PC-9 (cell line): Measurements from ENCODE around the gene PHACTR1. TPM values are rescaled to one million over a fixed set of nuclear protein-coding genes. Genes with fewer than 3 reads are reported as not detected.
"Not testable (repeated sequence)": the region's sequence is repeated elsewhere in the genome, so short reads cannot be mapped to it uniquely, and the experiment has no call there.

Source experiments
- BruUV-seq: library from RNA; stranded (reverse); fragments of 400-500 nt; replicated peaks from 2 replicates; lab custom pipeline; 2021; lab: Mats Ljungman, UMichigan
- CTCF ChIA-PET: fragments of 300-600 bp; sonication (Branson Sonifier 250); formaldehyde crosslinking; loops from one replicate; lab custom pipeline; 2022; ENCODE audit warnings: antibody characterized with exemption; lab: Charles Lee
- POLR2A ChIA-PET: fragments of 300-600 bp; sonication (Branson Sonifier 250); formaldehyde crosslinking; loops from one replicate; lab custom pipeline; 2022; ENCODE audit warnings: antibody characterized with exemption; ENCODE audit not compliant: unreplicated experiment; lab: Charles Lee
- DNase-seq, 2 experiments: peaks; one replicate each; pipeline versions ENCODE4 v3.0.0 to v3.0.0-alpha.2; 2015 to 2022; ENCODE audit warnings: mixed read lengths in 1 of 2
- H2AFZ ChIP-seq: fragments of 200-600 bp; sonication (generic); 2 replicates; pipeline ENCODE4 v1.8.1; 2017; ENCODE audit warnings: antibody characterized with exemption
- H3F3A ChIP-seq: fragments of 200-600 bp; sonication (generic); 2 replicates; pipeline ENCODE4 v1.8.1; 2017; ENCODE audit warnings: antibody characterized with exemption, mild to moderate bottlenecking, low read depth; ENCODE audit not compliant: insufficient read depth
- H3K27ac ChIP-seq: fragments of 200-600 bp; sonication (generic); 2 replicates; pipeline ENCODE4 v1.6.1; 2016; ENCODE audit warnings: mixed run types
- H3K27me3 ChIP-seq: fragments of 200-600 bp; sonication (generic); 2 replicates; pipeline ENCODE4 v1.6.1; 2016; ENCODE audit warnings: low read depth, mixed run types; ENCODE audit not compliant: insufficient read depth
- H3K36me3 ChIP-seq: fragments of 200-600 bp; sonication (generic); 2 replicates; pipeline ENCODE4 v1.6.1; 2016; ENCODE audit warnings: low read depth, mixed run types
- H3K4me1 ChIP-seq: fragments of 200-600 bp; sonication (generic); replicated peaks from 2 replicates; pipeline ENCODE4 v1.6.1; 2016; ENCODE audit warnings: mixed run types; ENCODE audit not compliant: insufficient read depth
- H3K4me2 ChIP-seq: fragments of 200-600 bp; sonication (generic); 2 replicates; pipeline ENCODE4 v1.6.1; 2017; ENCODE audit warnings: mixed run types
- H3K4me3 ChIP-seq: fragments of 200-600 bp; sonication (generic); 2 replicates; pipeline ENCODE4 v1.6.1; 2016; ENCODE audit warnings: mixed run types
- H3K79me2 ChIP-seq: fragments of 200-600 bp; sonication (generic); 2 replicates; pipeline ENCODE4 v1.6.1; 2017; ENCODE audit warnings: low read depth, mixed run types
- H3K9me2 ChIP-seq: fragments of 200-600 bp; sonication (generic); 2 replicates; pipeline ENCODE4 v1.8.1; 2017; ENCODE audit warnings: mild to moderate bottlenecking; ENCODE audit not compliant: insufficient read depth
- H3K9me3 ChIP-seq: fragments of 200-600 bp; sonication (generic); 2 replicates; pipeline ENCODE4 v1.8.1; 2016; ENCODE audit warnings: low read depth; ENCODE audit not compliant: insufficient read depth
- H4K20me1 ChIP-seq: fragments of 200-600 bp; sonication (generic); 2 replicates; pipeline ENCODE4 v1.8.1; 2017; ENCODE audit not compliant: insufficient read depth
- EZH2 ChIP-seq: fragments of 200-600 bp; sonication (generic); IDR thresholded peaks from 2 replicates; pipeline ENCODE4 v1.8.0; 2017; ENCODE audit warnings: antibody characterized with exemption, low read depth
- intact Hi-C: fragments of 100-400 bp; cut with micrococcal nuclease; formaldehyde crosslinking; loops from one replicate; pipeline ENCODE4 v1.10.0; 2022; ENCODE audit not compliant: unreplicated experiment
- total RNA-seq: library from RNA; stranded (reverse); gene quantifications from 2 replicates; pipeline ENCODE4 v1.2.3, GENCODE V29; 2021
- TF ChIP-seq, protein P1 (sequence below): fragments of 200-600 bp; sonication (generic); conservative IDR thresholded peaks from 2 replicates; pipeline ENCODE4 v1.6.1; 2017; ENCODE audit warnings: mixed run types, antibody characterized with exemption, mild to moderate bottlenecking, moderate library complexity

Gene PHACTR1
- total RNA-seq, 1 experiment from 2014 or later = not detected

- peaks cover 23% of the 10 kb centered on the region for H3K27me3 ChIP-seq
- H3F3A ChIP-seq = no peaks in the 10 kb centered on the region
- no peaks in the 10 kb centered on the region for H3K79me2 ChIP-seq
- H3K9me2 ChIP-seq = no peaks in the 10 kb centered on the region
- no TSS peak for BruUV-seq
- intact Hi-C loops = no loop called here
- H2AFZ ChIP-seq = no peak overlapping the region
- H3K9me3 ChIP-seq = no peaks in the 10 kb centered on the region
- TF ChIP-seq, protein P1, sequence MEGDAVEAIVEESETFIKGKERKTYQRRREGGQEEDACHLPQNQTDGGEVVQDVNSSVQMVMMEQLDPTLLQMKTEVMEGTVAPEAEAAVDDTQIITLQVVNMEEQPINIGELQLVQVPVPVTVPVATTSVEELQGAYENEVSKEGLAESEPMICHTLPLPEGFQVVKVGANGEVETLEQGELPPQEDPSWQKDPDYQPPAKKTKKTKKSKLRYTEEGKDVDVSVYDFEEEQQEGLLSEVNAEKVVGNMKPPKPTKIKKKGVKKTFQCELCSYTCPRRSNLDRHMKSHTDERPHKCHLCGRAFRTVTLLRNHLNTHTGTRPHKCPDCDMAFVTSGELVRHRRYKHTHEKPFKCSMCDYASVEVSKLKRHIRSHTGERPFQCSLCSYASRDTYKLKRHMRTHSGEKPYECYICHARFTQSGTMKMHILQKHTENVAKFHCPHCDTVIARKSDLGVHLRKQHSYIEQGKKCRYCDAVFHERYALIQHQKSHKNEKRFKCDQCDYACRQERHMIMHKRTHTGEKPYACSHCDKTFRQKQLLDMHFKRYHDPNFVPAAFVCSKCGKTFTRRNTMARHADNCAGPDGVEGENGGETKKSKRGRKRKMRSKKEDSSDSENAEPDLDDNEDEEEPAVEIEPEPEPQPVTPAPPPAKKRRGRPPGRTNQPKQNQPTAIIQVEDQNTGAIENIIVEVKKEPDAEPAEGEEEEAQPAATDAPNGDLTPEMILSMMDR = no peak
- no peak for TF ChIP-seq EZH2
- ChIA-PET CTCF (no interaction called here), POLR2A (no interaction called here)
- no peak overlapping the region for H3K27ac ChIP-seq
- no peaks in the 10 kb centered on the region for H4K20me1 ChIP-seq
- H3K4me1 ChIP-seq = no peaks in the 10 kb centered on the region
- H3K36me3 ChIP-seq = no peaks in the 10 kb centered on the region
- no peak for DNase-seq
- no peak overlapping the region for H3K4me2 ChIP-seq
- no peak overlapping the region for H3K4me3 ChIP-seq
Observed at GRCh38 chr6:13125841-13126240, 409.3 kb downstream of the PHACTR1 start.

DNA sequence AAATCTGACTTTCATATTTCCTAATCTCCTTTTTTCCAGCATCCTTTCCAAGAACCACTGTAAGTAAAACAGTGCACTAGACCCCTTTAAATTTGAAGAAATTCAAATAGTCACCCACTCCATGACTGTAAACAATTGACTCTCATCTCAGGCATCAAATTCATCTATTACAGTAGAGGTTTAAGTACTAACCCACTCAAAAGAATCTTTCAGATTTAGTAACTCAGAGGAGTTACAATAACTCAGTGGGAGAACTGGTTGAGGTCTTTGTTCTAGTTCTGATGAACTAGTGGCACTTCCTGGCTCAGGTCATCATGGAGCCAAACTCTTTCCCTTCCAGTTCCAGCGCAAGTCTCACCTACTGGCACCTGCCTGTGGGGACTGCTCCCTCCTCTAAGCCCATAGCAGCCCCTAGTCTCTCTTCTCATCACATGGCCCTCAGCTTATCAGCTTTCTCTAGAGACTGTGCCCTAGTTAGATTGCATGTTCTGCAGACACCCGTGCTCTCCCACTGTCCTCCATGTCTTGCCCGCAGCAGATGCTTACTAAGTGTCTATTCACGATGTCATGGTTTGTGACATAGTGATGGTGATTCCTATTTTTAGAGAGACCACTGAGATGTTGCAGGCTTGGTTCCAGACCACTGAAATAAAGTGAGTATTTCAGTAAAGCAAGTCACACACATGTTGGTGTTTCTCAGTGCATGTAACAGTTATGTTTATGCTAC lies 415.5 kb downstream of the PHACTR1 start:
- H3K4me3 ChIP-seq = no peak overlapping the region
- TF ChIP-seq, protein P1 = no peak
- no peak for TF ChIP-seq EZH2
- no peaks in the 10 kb centered on the region for H3K79me2 ChIP-seq
- ChIA-PET CTCF (no interaction called here), POLR2A (interaction anchor here (0.7 kb wide), 1 partner anchor 834 kb away, joined by 3 read pairs; no protein-coding TSS in a partner anchor)
- H3F3A ChIP-seq = no peaks in the 10 kb centered on the region
- H3K36me3 ChIP-seq = no peaks in the 10 kb centered on the region
- no peak overlapping the region for H3K4me2 ChIP-seq
- H3K27me3 ChIP-seq = peaks cover 17% of the 10 kb centered on the region
- no TSS peak for BruUV-seq
- no peaks in the 10 kb centered on the region for H3K9me3 ChIP-seq
- H3K4me1 ChIP-seq = no peaks in the 10 kb centered on the region
- H2AFZ ChIP-seq = no peak overlapping the region
- H3K9me2 ChIP-seq = no peaks in the 10 kb centered on the region
- no peak overlapping the region for H3K27ac ChIP-seq
- intact Hi-C loops = no loop called here
- H4K20me1 ChIP-seq = no peaks in the 10 kb centered on the region
- no peak for DNase-seq

DNA sequence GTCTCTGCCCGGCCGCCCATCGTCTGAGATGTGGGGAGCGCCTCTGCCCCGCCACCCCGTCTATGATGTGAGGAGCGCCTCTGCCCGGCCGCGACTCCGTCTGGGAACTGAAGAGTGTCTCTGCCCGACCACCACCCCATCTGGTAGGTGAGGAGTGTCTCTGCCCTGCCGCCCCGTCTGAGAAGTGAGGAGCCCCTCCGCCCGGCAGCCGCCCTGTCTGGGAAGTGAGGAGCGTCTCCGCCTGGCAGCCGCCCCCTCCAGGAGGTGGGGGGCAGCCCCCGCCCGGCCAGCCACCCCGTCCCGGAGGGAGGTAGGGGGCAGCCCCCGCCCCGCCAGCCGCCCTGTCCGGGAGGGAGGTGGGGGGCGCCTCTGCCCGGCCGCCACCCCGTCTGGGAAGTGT lies 417.3 kb downstream of the PHACTR1 start:
- H3F3A ChIP-seq, CTCF ChIA-PET, BruUV-seq, H3K4me2 ChIP-seq, H3K4me1 ChIP-seq, H4K20me1 ChIP-seq, H2AFZ ChIP-seq, DNase-seq, H3K9me3 ChIP-seq, H3K79me2 ChIP-seq, intact Hi-C loops, H3K36me3 ChIP-seq, POLR2A ChIA-PET, H3K9me2 ChIP-seq, H3K27ac ChIP-seq, H3K4me3 ChIP-seq: not testable (repeated sequence)
- peaks cover 29% of the 10 kb centered on the region for H3K27me3 ChIP-seq
